Uterus (tissue), 4 donors: ENCODE measurements around the gene PAQR5. TPM values are rescaled to one million over a fixed set of nuclear protein-coding genes. Genes with fewer than 3 reads are reported as not detected.

Experiments used
- DNase-seq, 2 donors: peaks; one replicate each; pipeline ENCODE4 v3.0.0-alpha.2; 2019 to 2020
- H3K27ac ChIP-seq, 2 donors: fragments of 200-600 bp; sonication (generic); 1 replicate in 1 of 2; 2 replicates in 1 of 2; pipeline ENCODE4 v1.5.1; 2016 to 2018
- H3K27me3 ChIP-seq, 2 donors: fragments of 200-600 bp; sonication (generic); one replicate each; pipeline ENCODE4 v1.5.1; 2018 to 2019; ENCODE audit warnings: control low read depth in 1 of 2
- H3K36me3 ChIP-seq, 2 donors: fragments of 200-600 bp; sonication (generic); one replicate each; pipeline ENCODE4 v1.5.1; 2019; ENCODE audit warnings: control low read depth in 1 of 2
- H3K4me1 ChIP-seq, 2 donors: fragments of 200-600 bp; sonication (generic); one replicate each; pipeline ENCODE4 v1.5.1; 2018 to 2019; ENCODE audit warnings: control low read depth in 1 of 2
- H3K4me3 ChIP-seq, 2 donors: fragments of 200-600 bp; sonication (generic); 1 replicate in 1 of 2; 2 replicates in 1 of 2; pipeline ENCODE4 v1.5.1; 2018 to 2019; ENCODE audit warnings: mild to moderate bottlenecking in 1 of 2
- H3K9me3 ChIP-seq, 2 donors: fragments of 200-600 bp; sonication (generic); one replicate each; pipeline ENCODE4 v1.5.1; 2019; ENCODE audit warnings: control low read depth in 1 of 2
- CTCF ChIP-seq, 4 experiments: fragments of 200-600 bp in 2 of 4; fragments of 450-650 bp in 2 of 4; sonication (generic) in 2 of 4; IDR thresholded peaks; one replicate each; pipeline ENCODE4 v1.5.1; 2016 to 2019; ENCODE audit warnings: antibody characterized with exemption in 4 of 4, mild to moderate bottlenecking in 2 of 4, moderate library complexity in 1 of 4
- POLR2A ChIP-seq, 2 donors: fragments of 450-650 bp; IDR thresholded peaks; one replicate each; pipeline ENCODE4 v1.6.1; 2016; ENCODE audit warnings: antibody characterized with exemption in 2 of 2, mild to moderate bottlenecking in 1 of 2, moderate library complexity in 1 of 2
- intact Hi-C: fragments of 100-400 bp; cut with DNase I; formaldehyde crosslinking; loops from one replicate; pipeline ENCODE4 v1.15.1; 2023; ENCODE audit warnings: low total_unique reads
- total RNA-seq, 4 donors: library from RNA; depleted of rRNA in 3 of 4; stranded (reverse); fragments of >200 nt in 3 of 4; gene quantifications; one replicate each; pipeline versions ENCODE4 v1.1.0 to v1.2.4, GENCODE V29; 2014 to 2023
- donor health status: DM: yes; HTN: yes; CAD: no.

PAQR5 gene
- total RNA-seq, 4 donors from 2014 or later: 0.28 to 0.61 TPM; not detected in 2

GRCh38 chr15:69313432-69314000, 14.8 kb downstream of the PAQR5 start:
- Histone ChIP-seq H3K27me3 (no peaks in the 10 kb centered on the region), H3K27ac (no peak overlapping the region), H3K36me3 (no peaks in the 10 kb centered on the region), H3K9me3 (no peaks in the 10 kb centered on the region), H3K4me3 (no peak overlapping the region), H3K4me1 (no peaks in the 10 kb centered on the region)
- TF ChIP-seq CTCF (IDR thresholded peaks at IDR 0.05): no peak
- TF ChIP-seq POLR2A (IDR thresholded peaks at IDR 0.05): no peak
- intact Hi-C loops: no loop called here
- no peak for DNase-seq

GRCh38 chr15:69314131-69314530, 15.4 kb downstream of the PAQR5 start:
- no peak overlapping the region for H3K27ac ChIP-seq
- DNase-seq: no peak
- no peaks in the 10 kb centered on the region for H3K27me3 ChIP-seq
- H3K9me3 ChIP-seq: no peaks in the 10 kb centered on the region
- TF ChIP-seq CTCF (IDR thresholded peaks at IDR 0.05) (no peak), POLR2A (IDR thresholded peaks at IDR 0.05) (no peak)
- no peak overlapping the region for H3K4me3 ChIP-seq
- no peaks in the 10 kb centered on the region for H3K4me1 ChIP-seq
- intact Hi-C loops: no loop called here
- H3K36me3 ChIP-seq: no peaks in the 10 kb centered on the region

- H3K27me3 ChIP-seq: no peaks in the 10 kb centered on the region
- H3K4me3 ChIP-seq: no peak overlapping the region
- no peaks in the 10 kb centered on the region for H3K9me3 ChIP-seq
- no peaks in the 10 kb centered on the region for H3K36me3 ChIP-seq
- intact Hi-C loops: no loop called here
- no peak overlapping the region for H3K27ac ChIP-seq
- H3K4me1 ChIP-seq: no peaks in the 10 kb centered on the region
- TF ChIP-seq CTCF (IDR thresholded peaks at IDR 0.05) (no peak), POLR2A (IDR thresholded peaks at IDR 0.05) (no peak)
- no peak for DNase-seq
Measured at GRCh38 chr15:69314736-69315135, 16.0 kb downstream of the PAQR5 start.

GRCh38 chr15:69315402-69316110, 16.8 kb downstream of the PAQR5 start:
- Histone ChIP-seq H3K4me1 (no peaks in the 10 kb centered on the region), H3K27ac (no peak overlapping the region), H3K9me3 (no peaks in the 10 kb centered on the region), H3K4me3 (no peak overlapping the region), H3K27me3 (no peaks in the 10 kb centered on the region), H3K36me3 (no peaks in the 10 kb centered on the region)
- DNase-seq: no peak
- intact Hi-C loops: no loop called here
- TF ChIP-seq CTCF (IDR thresholded peaks at IDR 0.05) (no peak), POLR2A (IDR thresholded peaks at IDR 0.05) (no peak)

- intact Hi-C loops: no loop called here
- no peak overlapping the region for H3K27ac ChIP-seq
- H3K36me3 ChIP-seq: no peaks in the 10 kb centered on the region
- H3K27me3 ChIP-seq: no peaks in the 10 kb centered on the region
- TF ChIP-seq POLR2A (IDR thresholded peaks at IDR 0.05) (no peak), CTCF (IDR thresholded peaks at IDR 0.05) (no peak)
- no peak overlapping the region for H3K4me3 ChIP-seq
- H3K9me3 ChIP-seq: no peaks in the 10 kb centered on the region
- DNase-seq: no peak
- no peaks in the 10 kb centered on the region for H3K4me1 ChIP-seq
Measured at GRCh38 chr15:69316291-69316690, 17.6 kb downstream of the PAQR5 start.
